ENCODE measurements around the gene DVL1. TPM values are rescaled to one million over a fixed set of nuclear protein-coding genes. Genes with fewer than 3 reads are reported as not detected.

Gene DVL1
- total RNA-seq, 3 donors from 2014 or later (not counting 1 experiment from before 2014, with no cell fraction given): 33.8 to 41.9 (median 35.6) TPM

- peaks cover 37% of the 10 kb centered on the region for H3K4me1 ChIP-seq (ENCODE audit: control insufficient read depth, insufficient read depth, low read length)
- peaks cover 20 to 38% of the 10 kb centered on the region in 2 donors for H3K4me1 Mint-ChIP-seq
- H3K27me3 Mint-ChIP-seq (ENCODE audit: low read depth in 2 of 2): no peaks in the 10 kb centered on the region
- TF ChIP-seq CTCF (IDR thresholded peaks at IDR 0.05): no peak
- no peaks in the 10 kb centered on the region for H3K9me3 Mint-ChIP-seq
- intact Hi-C loops (cut with micrococcal nuclease): no loop called here
- DNase-seq (peak; percentile 92 to 97), ATAC-seq (peak; percentile 91 to 92 (median 92))
- H3K4me3 ChIP-seq (ENCODE audit: low read length): peak within 1 kb of the TSS; percentile 64
- peak within 1 kb of the TSS; percentile 48 for H3K27ac ChIP-seq (ENCODE audit: low read length)
- H3K27me3 ChIP-seq (ENCODE audit: control insufficient read depth, insufficient read depth, low read length): no peaks in the 10 kb centered on the region
- H3K9me3 ChIP-seq (ENCODE audit: control insufficient read depth, insufficient read depth, low read length): no peaks in the 10 kb centered on the region
- H3K27ac Mint-ChIP-seq: peak within 1 kb of the TSS; percentile 80 to 90
- peak within 1 kb of the TSS; percentile 93 for H3K4me3 Mint-ChIP-seq
- no peaks in the 10 kb centered on the region for H3K36me3 Mint-ChIP-seq
- peaks cover 13% of the 10 kb centered on the region for H3K36me3 ChIP-seq (ENCODE audit: control insufficient read depth, insufficient read depth, low read length)
- WGBS (ENCODE audit: insufficient coverage): under 1% methylated on average over 84 of the region's 84 CpGs
Observed at GRCh38 chr1:1324524-1325287, 24.5 kb downstream of the DVL1 start, which contains the start of the genes CPTP and INTS11. Gene CPTP (plus strand): TSS chr1:1324802. CDS start chr1:1326911, 2,109 bp downstream. Gene INTS11 (minus strand): TSS chr1:1324660. CDS start chr1:1324608, 52 bp downstream.

- 0% methylated on average over 40 of the region's 41 CpGs for WGBS (ENCODE audit: insufficient coverage)
- TF ChIP-seq CTCF (IDR thresholded peaks at IDR 0.05): no peak
- Histone ChIP-seq H3K27ac (ENCODE audit: low read length) (peak overlapping the region; percentile 38), H3K27me3 (ENCODE audit: control insufficient read depth, insufficient read depth, low read length) (no peaks in the 10 kb centered on the region), H3K4me3 (ENCODE audit: low read length) (peak overlapping the region; percentile 64), H3K9me3 (ENCODE audit: control insufficient read depth, insufficient read depth, low read length) (no peaks in the 10 kb centered on the region), H3K36me3 (ENCODE audit: control insufficient read depth, insufficient read depth, low read length) (peaks cover 14% of the 10 kb centered on the region), H3K4me1 (ENCODE audit: control insufficient read depth, insufficient read depth, low read length) (peaks cover 37% of the 10 kb centered on the region)
- DNase-seq (no peak), ATAC-seq (peak; percentile 36 to 45 (median 37))
- H3K4me3 Mint-ChIP-seq: peak overlapping the region; percentile 93
- no peaks in the 10 kb centered on the region for H3K36me3 Mint-ChIP-seq
- intact Hi-C loops (cut with micrococcal nuclease): no loop called here
- peak overlapping the region; percentile 80 to 90 for H3K27ac Mint-ChIP-seq
- peaks cover 20 to 44% of the 10 kb centered on the region in 2 donors for H3K4me1 Mint-ChIP-seq
- no peaks in the 10 kb centered on the region for H3K9me3 Mint-ChIP-seq
- no peaks in the 10 kb centered on the region for H3K27me3 Mint-ChIP-seq (ENCODE audit: low read depth in 2 of 2)
Observed at GRCh38 chr1:1324084-1324523, 25.1 kb downstream of the DVL1 start.

GRCh38 chr1:1322952-1323351 is 26.3 kb downstream of the DVL1 start:
- ATAC-seq (no peak), DNase-seq (no peak)
- Mint-ChIP-seq H3K4me1 (peaks cover 20 to 48% of the 10 kb centered on the region in 2 donors), H3K9me3 (no peaks in the 10 kb centered on the region), H3K27ac (no peak overlapping the region), H3K27me3 (ENCODE audit: low read depth in 2 of 2) (no peaks in the 10 kb centered on the region), H3K36me3 (no peaks in the 10 kb centered on the region), H3K4me3 (peak overlapping the region; percentile 82)
- intact Hi-C loops (cut with micrococcal nuclease): no loop called here
- Histone ChIP-seq H3K27me3 (ENCODE audit: control insufficient read depth, insufficient read depth, low read length) (no peaks in the 10 kb centered on the region), H3K9me3 (ENCODE audit: control insufficient read depth, insufficient read depth, low read length) (no peaks in the 10 kb centered on the region), H3K27ac (ENCODE audit: low read length) (no peak overlapping the region), H3K4me3 (ENCODE audit: low read length) (no peak overlapping the region), H3K4me1 (ENCODE audit: control insufficient read depth, insufficient read depth, low read length) (peaks cover 37% of the 10 kb centered on the region), H3K36me3 (ENCODE audit: control insufficient read depth, insufficient read depth, low read length) (peaks cover 19% of the 10 kb centered on the region)
- WGBS (ENCODE audit: insufficient coverage): 96% methylated on average over 10 of the region's 10 CpGs
- no peak for TF ChIP-seq CTCF (IDR thresholded peaks at IDR 0.05)

Data from natural killer cell (primary cell).